Hepatocyte (in vitro differentiated cells): ENCODE data around the gene ERFE. TPM values are rescaled to one million over a fixed set of nuclear protein-coding genes. Genes with fewer than 3 reads are reported as not detected.
A peak's percentile ranks its signal among the peaks of the same experiment; 100 is the strongest.

Source experiments
- DNase-seq: peaks from one replicate; pipeline ENCODE4 v3.0.0-alpha.2; 2016; ENCODE audit warnings: low spot score
- H2AFZ ChIP-seq: fragments of 200-600 bp; sonication (generic); 2 replicates; pipeline ENCODE4 v1.6.0; 2016; ENCODE audit warnings: antibody characterized with exemption, mild to moderate bottlenecking
- H3K27ac ChIP-seq: fragments of 200-600 bp; sonication (generic); 2 replicates; pipeline ENCODE4 v1.5.1; 2016; ENCODE audit warnings: mild to moderate bottlenecking
- H3K27me3 ChIP-seq: fragments of 200-600 bp; sonication (generic); 2 replicates; pipeline ENCODE4 v1.6.1; 2016
- H3K36me3 ChIP-seq: fragments of 200-600 bp; sonication (generic); replicated peaks from 2 replicates; pipeline ENCODE4 v1.5.1; 2016; ENCODE audit warnings: low read depth; ENCODE audit not compliant: insufficient read depth
- H3K4me1 ChIP-seq: fragments of 200-600 bp; sonication (generic); 2 replicates; pipeline ENCODE4 v1.5.1; 2016; ENCODE audit warnings: mild to moderate bottlenecking, moderate library complexity; ENCODE audit not compliant: insufficient read depth
- H3K4me2 ChIP-seq: fragments of 200-600 bp; sonication (generic); 2 replicates; pipeline ENCODE4 v1.6.0; 2016
- H3K4me3 ChIP-seq: fragments of 200-600 bp; sonication (generic); 2 replicates; pipeline ENCODE4 v1.5.1; 2016; ENCODE audit warnings: mild to moderate bottlenecking
- H3K79me2 ChIP-seq: fragments of 200-600 bp; sonication (generic); 2 replicates; pipeline ENCODE4 v1.6.0; 2017; ENCODE audit warnings: mild to moderate bottlenecking
- H3K9me2 ChIP-seq: fragments of 200-600 bp; sonication (generic); replicated peaks from 2 replicates; pipeline ENCODE4 v1.6.0; 2017; ENCODE audit warnings: mild to moderate bottlenecking; ENCODE audit not compliant: insufficient read depth
- H3K9me3 ChIP-seq: fragments of 200-600 bp; sonication (generic); 2 replicates; pipeline ENCODE4 v1.5.1; 2016; ENCODE audit warnings: low read depth, mild to moderate bottlenecking
- H4K20me1 ChIP-seq: fragments of 200-600 bp; sonication (generic); 2 replicates; pipeline ENCODE4 v1.6.0; 2016; ENCODE audit warnings: mild to moderate bottlenecking; ENCODE audit not compliant: insufficient read depth, poor library complexity, severe bottlenecking
- EZH2 ChIP-seq: fragments of 200-600 bp; sonication (generic); IDR thresholded peaks from 2 replicates; pipeline ENCODE4 v1.6.1; 2016; ENCODE audit warnings: antibody characterized with exemption, mild to moderate bottlenecking, borderline replicate concordance
- EZH2phosphoT487 ChIP-seq: fragments of 200-600 bp; sonication (generic); IDR thresholded peaks from one replicate; pipeline ENCODE4 v1.6.1; 2018; ENCODE audit warnings: antibody characterized with exemption, mild to moderate bottlenecking, low read depth, moderate library complexity; ENCODE audit not compliant: unreplicated experiment, severe bottlenecking
- WGBS: methylation state at CpG from one replicate; pipeline ENCODE4 v1.1.6; 2016; ENCODE audit warnings: low lambda C conversion rate; ENCODE audit errors: missing lambda C conversion rate; 5-methylcytosine and 5-hydroxymethylcytosine counted together
- polyA plus RNA-seq: library from polyadenylated mRNA; unstranded; fragments of >200 nt; fragmentation: Nextera tagmentation; extraction: Ambion mirVana; gene quantifications from 2 replicates; pipeline ENCODE4 v1.2.1, GENCODE V29; 2016
- total RNA-seq: library from RNA; depleted of rRNA; stranded (reverse); fragments of >200 nt; gene quantifications from 2 replicates; pipeline ENCODE4 v1.2.3, GENCODE V29; 2014
- TF ChIP-seq, protein P1 (sequence below): fragments of 200-600 bp; sonication (generic); IDR thresholded peaks from 2 replicates; pipeline ENCODE4 v1.5.1; 2016; ENCODE audit warnings: antibody characterized with exemption, mild to moderate bottlenecking; ENCODE audit not compliant: poor library complexity

The ERFE gene
- total and polyA plus RNA-seq, 2 experiments from 2014 or later = 0.27 to 0.30 TPM

DNA sequence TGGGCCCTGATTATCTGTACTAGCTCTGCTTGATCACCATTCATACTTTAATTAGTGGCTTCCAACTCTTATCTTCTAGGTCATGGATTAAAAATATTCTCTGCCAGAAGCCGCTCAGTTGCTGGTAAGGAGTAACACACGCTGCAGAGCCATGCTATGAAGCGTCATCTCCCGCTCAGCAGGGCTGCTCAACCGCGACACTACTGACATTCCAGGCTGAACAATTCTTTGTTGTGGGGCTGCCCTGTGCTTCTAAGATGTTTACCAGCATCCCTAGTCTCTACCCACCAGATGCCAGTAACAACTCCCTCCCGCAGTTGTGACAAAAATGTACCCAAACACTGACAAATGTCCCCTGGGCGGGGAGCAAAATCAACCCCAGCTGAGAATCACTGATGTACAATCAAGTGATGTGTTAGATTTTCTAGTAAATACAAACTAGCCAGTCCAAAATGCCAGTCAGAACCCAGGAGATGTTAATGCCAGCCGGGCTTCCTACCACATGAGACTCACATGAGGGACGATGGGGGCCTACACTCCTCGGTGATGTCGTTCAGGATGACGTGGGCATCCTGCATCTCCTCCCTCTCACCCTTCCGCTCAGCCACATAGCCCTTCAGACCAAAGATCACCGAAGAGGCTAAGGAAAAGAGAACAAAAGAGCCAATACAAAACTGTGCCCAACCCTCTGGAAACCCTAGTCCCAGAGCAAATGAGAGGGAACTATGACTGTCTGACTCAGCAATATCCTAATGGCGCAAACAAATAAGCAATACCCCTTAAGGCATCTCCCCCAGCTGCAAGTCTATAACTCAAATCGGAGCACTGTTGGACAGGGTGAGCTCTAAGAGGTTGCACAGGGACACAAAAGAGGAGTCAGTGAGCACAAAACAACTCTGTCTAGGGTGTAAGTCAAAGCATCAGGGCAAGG lies 29.1 kb downstream of the ERFE start:
- no peak overlapping the region for H3K27ac ChIP-seq
- H3K9me3 ChIP-seq = no peaks in the 10 kb centered on the region
- H3K79me2 ChIP-seq = no peaks in the 10 kb centered on the region
- H2AFZ ChIP-seq = no peak overlapping the region
- no peak for DNase-seq
- TF ChIP-seq EZH2phosphoT487 = no peak
- TF ChIP-seq, protein P1, sequence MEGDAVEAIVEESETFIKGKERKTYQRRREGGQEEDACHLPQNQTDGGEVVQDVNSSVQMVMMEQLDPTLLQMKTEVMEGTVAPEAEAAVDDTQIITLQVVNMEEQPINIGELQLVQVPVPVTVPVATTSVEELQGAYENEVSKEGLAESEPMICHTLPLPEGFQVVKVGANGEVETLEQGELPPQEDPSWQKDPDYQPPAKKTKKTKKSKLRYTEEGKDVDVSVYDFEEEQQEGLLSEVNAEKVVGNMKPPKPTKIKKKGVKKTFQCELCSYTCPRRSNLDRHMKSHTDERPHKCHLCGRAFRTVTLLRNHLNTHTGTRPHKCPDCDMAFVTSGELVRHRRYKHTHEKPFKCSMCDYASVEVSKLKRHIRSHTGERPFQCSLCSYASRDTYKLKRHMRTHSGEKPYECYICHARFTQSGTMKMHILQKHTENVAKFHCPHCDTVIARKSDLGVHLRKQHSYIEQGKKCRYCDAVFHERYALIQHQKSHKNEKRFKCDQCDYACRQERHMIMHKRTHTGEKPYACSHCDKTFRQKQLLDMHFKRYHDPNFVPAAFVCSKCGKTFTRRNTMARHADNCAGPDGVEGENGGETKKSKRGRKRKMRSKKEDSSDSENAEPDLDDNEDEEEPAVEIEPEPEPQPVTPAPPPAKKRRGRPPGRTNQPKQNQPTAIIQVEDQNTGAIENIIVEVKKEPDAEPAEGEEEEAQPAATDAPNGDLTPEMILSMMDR = no peak
- no peak for TF ChIP-seq EZH2
- H3K9me2 ChIP-seq = no peaks in the 10 kb centered on the region
- H3K4me2 ChIP-seq = no peak overlapping the region
- H3K36me3 ChIP-seq = no peaks in the 10 kb centered on the region
- WGBS = 97% methylated on average over 17 of the region's 17 CpGs
- H4K20me1 ChIP-seq = no peaks in the 10 kb centered on the region
- H3K4me3 ChIP-seq = no peak overlapping the region
- no peaks in the 10 kb centered on the region for H3K4me1 ChIP-seq
- H3K27me3 ChIP-seq = no peaks in the 10 kb centered on the region

DNA sequence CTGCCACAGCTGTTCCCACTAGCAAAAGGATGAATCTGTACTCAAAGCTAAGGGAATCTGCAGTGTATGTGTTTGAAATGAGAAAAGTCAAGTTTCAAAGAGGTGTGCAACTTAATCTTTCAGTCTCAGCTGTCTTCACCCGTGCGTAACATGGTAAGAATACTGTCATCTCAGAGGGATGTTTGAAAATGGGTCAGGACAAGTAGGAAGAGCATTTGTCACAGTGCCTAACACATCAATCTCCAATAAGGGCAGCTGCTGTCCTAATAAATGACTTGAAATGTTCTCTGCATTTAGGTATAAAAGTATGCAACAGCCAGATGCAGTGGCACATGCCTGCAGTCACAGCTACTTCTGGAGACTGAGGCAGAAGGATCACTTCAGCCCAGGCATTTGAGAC lies 31.7 kb downstream of the ERFE start:
- 84% methylated on average over 2 of the region's 2 CpGs for WGBS

DNA sequence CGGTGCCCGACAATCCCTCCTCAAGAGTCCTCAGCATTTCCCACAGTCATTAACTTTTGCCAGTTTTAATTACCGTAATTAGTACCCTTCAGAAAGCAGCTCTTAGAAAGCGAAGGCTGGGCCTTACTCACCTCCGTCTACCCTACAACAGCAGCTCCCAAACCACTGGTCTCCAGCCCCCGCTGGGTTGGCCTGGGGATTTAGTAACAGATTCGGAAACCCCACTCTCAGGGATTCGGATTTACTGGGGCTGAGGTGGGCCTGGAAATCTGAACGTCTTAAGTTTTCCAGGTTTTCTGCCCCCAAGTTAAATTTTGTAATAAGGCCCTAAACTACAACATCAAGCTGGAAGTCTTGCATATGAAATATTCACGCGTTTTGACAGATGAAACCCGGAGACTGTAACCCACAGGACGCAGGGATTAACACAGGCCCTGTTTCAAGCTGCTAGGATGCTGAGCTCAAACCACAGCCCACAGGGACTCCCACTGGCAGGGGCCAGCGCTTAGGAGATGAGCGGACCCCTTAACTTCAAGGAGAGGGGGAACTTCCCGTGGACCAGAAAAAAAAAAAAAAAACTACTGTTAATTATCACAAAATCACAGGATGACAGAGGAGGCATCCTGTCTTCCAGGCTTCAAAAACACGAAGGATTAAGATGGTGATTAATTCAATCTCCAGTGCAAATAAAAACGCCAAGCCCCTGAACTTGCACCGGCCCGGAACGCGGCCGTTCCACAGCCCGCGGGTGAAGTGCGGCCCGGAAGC lies 43.7 kb downstream of the ERFE start:
- H4K20me1 ChIP-seq = peaks cover 54% of the 10 kb centered on the region
- WGBS = 9% methylated on average over 27 of the region's 27 CpGs
- peak overlapping the region; percentile 98 for H3K4me2 ChIP-seq
- peak overlapping the region; percentile 93 for H3K4me3 ChIP-seq
- DNase-seq = peak; percentile 17
- H3K36me3 ChIP-seq = no peaks in the 10 kb centered on the region
- TF ChIP-seq, protein P1 = no peak
- TF ChIP-seq EZH2 = no peak
- no peak for TF ChIP-seq EZH2phosphoT487
- no peaks in the 10 kb centered on the region for H3K9me2 ChIP-seq
- peaks cover 8% of the 10 kb centered on the region for H3K4me1 ChIP-seq
- peak overlapping the region; percentile 96 for H3K27ac ChIP-seq
- H3K79me2 ChIP-seq = peaks cover 55% of the 10 kb centered on the region
- peak overlapping the region; percentile 40 for H2AFZ ChIP-seq
- H3K27me3 ChIP-seq = no peaks in the 10 kb centered on the region
- no peaks in the 10 kb centered on the region for H3K9me3 ChIP-seq

More for the DNA sequence above, 31.7 kb downstream of the ERFE start:
- no peak overlapping the region for H3K27ac ChIP-seq
- no peaks in the 10 kb centered on the region for H3K9me2 ChIP-seq
- no peak overlapping the region for H3K4me2 ChIP-seq
- no peaks in the 10 kb centered on the region for H3K36me3 ChIP-seq
- H3K4me3 ChIP-seq = no peak overlapping the region
- peaks cover 5% of the 10 kb centered on the region for H4K20me1 ChIP-seq
- DNase-seq = no peak
- H2AFZ ChIP-seq = no peak overlapping the region
- H3K27me3 ChIP-seq = no peaks in the 10 kb centered on the region
- no peak for TF ChIP-seq EZH2phosphoT487
- TF ChIP-seq, protein P1 = no peak
- no peak for TF ChIP-seq EZH2
- H3K79me2 ChIP-seq = peaks cover 18% of the 10 kb centered on the region
- no peaks in the 10 kb centered on the region for H3K9me3 ChIP-seq
- no peaks in the 10 kb centered on the region for H3K4me1 ChIP-seq
